Esophagus squamous epithelium (tissue), 4 donors: Measurements from ENCODE around the gene HNRNPC.

Experiments used
- POLR2A ChIP-seq, 4 donors: fragments of 450-650 bp; IDR thresholded peaks; one replicate each; pipeline ENCODE4 v1.6.1; 2017; ENCODE audit warnings: antibody characterized with exemption in 4 of 4, mild to moderate bottlenecking in 4 of 4, moderate library complexity in 3 of 4
- TF ChIP-seq, protein P1 (sequence below), 6 experiments: fragments of 450-650 bp in 4 of 6; fragments of 200-600 bp in 2 of 6; sonication (generic) in 2 of 6; IDR thresholded peaks; one replicate each; pipeline ENCODE4 v1.5.1; 2016 to 2019; ENCODE audit warnings: antibody characterized with exemption in 6 of 6, mild to moderate bottlenecking in 4 of 6, moderate library complexity in 4 of 6

DNA sequence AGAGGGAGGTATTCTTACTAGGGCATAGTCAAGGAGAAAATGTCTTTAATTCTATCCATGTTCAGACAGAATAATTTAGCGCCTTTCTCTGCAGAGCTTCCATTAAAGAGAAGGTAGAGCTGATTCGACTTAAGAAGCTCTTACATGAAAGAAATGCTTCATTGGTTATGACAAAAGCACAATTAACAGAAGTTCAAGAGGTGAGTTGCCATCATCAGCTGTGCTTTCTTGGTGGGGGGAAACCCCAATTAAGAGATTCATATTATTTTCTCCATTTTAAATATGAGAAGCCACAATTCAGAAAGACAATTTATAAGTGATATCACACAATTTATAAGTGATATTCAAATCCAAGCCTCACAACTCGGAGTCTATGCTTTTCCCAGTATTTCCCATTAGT is 38.4 kb upstream of the HNRNPC start:
- TF ChIP-seq, protein P1, sequence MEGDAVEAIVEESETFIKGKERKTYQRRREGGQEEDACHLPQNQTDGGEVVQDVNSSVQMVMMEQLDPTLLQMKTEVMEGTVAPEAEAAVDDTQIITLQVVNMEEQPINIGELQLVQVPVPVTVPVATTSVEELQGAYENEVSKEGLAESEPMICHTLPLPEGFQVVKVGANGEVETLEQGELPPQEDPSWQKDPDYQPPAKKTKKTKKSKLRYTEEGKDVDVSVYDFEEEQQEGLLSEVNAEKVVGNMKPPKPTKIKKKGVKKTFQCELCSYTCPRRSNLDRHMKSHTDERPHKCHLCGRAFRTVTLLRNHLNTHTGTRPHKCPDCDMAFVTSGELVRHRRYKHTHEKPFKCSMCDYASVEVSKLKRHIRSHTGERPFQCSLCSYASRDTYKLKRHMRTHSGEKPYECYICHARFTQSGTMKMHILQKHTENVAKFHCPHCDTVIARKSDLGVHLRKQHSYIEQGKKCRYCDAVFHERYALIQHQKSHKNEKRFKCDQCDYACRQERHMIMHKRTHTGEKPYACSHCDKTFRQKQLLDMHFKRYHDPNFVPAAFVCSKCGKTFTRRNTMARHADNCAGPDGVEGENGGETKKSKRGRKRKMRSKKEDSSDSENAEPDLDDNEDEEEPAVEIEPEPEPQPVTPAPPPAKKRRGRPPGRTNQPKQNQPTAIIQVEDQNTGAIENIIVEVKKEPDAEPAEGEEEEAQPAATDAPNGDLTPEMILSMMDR (IDR thresholded peaks at IDR 0.05), result no peak
- TF ChIP-seq POLR2A (IDR thresholded peaks at IDR 0.05), result no peak
